Lung microvascular endothelial cell (primary cell): ENCODE results near the gene ACSBG1. TPM values are rescaled to one million over a fixed set of nuclear protein-coding genes. Genes with fewer than 3 reads are reported as not detected.

Source experiments
- DNase-seq, 2 donors: peaks; one replicate each; pipeline versions ENCODE4 v3.0.0 to v3.0.0-alpha.2; 2010; ENCODE audit warnings: low read depth in 2 of 2
- total RNA-seq: library from RNA; depleted of rRNA; stranded (reverse); fragments of >200 nt; gene quantifications from 2 replicates; pipeline ENCODE4 v1.2.1, GENCODE V29; 2014

Gene ACSBG1
- total RNA-seq, 1 donor from 2014 or later: not detected

DNA sequence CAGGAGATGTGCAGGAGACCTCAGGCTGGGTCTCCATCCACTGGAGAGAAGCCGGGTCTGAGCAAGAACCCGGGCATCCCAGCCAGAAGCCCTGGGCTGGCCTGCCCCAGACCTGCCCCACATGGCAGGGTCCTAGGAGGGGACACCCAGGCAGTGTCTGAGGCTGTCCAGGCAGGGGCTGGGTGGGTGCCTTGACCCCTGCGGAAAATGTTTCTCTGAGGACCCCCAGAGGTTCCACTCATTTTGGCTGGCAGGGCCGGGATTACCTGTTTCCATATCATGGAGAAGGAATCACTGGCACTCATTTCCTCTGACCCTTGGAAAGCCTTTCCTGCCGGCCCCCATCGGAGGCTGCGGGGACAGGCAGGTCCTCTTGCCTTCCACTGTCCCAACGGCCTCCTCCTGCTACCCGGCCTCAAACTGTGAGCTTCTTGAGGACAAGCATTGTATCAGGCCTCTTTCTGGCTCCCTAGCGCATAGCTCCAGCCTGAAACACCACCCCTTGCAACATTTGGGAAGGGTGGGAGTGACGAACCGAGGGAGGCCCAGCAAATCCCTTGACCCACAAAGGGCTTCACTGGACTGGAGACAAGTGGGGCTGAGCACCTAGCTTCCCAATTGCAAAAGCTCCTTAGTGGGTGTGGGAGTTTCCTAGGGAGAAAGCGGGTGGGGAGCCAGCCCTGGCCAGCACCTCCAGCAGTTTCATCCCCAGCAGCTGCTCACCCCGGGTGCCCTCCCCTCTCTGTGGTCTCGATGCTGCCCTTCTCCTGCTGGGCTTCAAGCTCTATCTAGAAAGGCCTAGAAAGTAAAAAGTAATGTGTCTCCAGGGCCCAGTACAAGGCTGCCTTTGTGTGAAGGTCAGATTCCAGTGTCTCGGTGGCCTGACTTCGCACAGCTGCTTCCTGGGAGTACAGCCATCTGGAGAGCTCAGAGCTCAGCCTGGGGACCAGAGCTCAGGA is 29.7 kb downstream of the ACSBG1 start:
- DNase-seq: no peak

DNA sequence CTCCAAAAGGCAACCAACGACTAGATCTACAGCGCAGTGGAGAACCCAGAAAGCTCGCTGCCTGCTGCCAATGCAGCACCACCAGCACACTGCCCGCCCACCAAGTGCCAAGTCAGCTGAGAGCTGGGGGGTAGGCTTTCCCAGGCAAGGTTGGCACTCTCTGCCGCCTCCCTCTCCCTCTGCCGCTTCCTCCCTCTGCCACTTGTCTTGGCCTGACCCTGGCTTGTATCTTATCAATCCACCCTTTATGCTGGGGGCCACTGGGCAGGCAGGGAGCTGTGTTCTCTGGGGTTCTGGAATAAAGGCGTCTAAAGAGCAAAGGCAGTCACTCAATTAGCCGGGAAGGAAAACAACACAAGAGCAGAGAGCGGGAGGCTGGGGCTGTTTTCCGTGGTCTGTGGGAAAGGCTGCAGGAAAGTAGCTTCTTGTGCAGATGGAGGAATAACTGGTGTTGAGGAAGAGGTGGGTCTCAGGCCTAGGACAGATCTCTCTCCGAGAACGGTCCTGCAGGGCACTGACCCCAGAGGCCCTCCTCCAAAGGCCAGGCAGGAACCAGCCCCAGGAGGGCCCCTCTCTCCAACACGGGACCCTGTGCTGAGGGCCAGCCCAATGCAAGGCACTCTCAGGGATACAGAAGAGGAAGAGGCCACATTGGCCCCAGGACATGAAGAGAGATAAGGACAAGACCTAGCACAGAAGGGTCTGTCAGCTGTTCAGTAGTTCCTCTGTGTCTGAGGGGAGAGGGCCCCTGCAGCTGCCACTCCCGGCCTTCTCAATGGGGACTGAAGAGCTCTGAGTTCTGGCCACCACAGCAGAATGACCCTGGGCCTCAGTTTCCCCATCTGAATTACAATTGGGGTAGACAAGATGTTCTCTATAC is 30.8 kb downstream of the ACSBG1 start:
- no peak for DNase-seq

DNA sequence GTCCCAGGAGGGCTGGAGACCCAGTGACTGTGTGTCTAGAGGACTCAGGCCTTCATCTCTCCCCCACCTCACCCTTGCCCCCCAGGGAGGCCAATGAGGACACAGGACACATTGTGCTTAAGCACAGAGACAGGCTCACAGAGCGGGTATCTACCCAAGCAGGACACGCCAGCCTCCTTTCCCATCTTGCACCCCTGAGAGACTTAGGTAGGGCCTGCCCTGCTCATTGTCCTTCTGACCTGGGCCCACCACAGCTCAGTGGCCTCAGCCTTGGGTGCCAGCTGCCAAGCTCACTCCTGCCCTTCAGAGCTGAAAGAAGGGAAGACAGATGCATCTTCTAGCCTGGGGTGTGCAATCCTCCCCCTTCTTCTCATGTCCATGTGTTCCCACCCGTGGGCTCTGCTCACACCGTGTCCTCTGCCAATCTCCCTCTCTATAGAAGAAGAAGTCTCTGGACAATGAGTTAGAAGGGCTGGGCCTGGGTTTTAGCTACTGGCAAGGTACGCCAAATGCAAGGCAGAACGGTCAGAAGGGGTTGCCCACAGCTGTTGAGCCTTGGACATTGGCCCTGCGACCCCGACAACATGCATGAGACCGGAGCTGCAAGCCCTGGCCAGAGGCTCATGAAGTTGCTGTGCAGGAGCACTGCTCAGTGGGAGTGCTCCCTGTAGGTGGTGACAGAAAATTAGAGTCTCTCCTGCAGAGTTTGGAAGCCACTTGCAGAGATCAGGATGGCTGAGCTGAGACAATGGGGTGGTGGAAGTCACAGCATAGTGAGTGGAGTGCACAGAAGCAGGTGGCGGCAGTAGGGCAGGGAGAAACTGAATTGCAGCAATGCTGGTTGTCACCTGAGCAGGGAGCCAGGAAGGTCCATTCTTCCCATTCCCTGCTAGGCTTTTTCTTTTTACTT is 32.8 kb downstream of the ACSBG1 start:
- no peak for DNase-seq

DNA sequence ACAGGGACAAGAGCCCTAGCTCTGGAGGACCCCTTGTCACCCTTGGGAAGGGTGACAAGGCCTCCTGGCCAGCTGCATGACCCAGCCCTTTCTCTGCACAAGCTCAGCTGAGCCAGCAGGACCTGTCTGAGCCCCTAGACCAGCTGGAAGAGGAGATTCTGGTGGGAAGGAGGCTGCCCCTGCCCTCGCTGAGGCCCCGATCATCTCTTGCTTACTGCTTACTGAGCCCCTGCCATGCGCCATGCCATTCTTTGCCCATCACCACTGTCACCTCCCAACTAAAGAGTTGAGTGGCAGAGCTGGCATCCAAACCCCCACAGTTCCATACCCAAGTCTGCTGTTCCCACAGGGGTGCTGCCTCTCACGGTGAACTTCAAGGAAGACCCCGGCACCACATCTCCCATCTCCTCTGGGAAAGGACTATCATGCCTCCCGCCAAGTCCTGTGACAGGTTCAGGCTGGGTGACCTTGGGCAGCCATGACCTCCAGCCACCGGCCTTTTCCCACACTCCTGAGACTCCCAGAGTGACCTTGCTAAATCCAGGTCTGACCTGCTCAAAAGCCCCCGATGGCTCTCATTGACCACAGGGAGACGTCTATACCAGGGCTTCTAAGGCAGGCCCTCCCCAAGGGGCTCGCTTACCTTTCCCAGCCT is 34.0 kb downstream of the ACSBG1 start:
- DNase-seq: no peak

DNA sequence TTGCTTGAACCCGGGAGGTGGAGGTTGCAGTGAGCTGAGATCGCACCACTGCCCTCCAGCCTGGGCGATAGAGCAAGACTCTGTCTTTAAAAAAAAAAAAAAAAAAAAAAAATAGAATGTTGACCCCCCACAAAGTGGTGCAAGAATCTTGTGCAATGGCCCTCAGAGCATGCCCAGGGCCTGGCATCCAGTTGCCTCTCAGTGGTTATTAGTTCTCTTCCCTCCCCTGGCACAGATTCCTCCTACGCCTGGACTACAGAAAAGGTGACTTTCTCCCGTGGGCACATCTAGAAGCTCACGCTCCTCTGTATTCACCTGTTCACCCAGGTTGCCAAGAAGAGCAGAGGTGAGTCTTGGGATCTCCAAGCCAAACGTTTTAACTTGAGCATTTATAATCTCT is 36.7 kb downstream of the ACSBG1 start:
- DNase-seq: no peak

DNA sequence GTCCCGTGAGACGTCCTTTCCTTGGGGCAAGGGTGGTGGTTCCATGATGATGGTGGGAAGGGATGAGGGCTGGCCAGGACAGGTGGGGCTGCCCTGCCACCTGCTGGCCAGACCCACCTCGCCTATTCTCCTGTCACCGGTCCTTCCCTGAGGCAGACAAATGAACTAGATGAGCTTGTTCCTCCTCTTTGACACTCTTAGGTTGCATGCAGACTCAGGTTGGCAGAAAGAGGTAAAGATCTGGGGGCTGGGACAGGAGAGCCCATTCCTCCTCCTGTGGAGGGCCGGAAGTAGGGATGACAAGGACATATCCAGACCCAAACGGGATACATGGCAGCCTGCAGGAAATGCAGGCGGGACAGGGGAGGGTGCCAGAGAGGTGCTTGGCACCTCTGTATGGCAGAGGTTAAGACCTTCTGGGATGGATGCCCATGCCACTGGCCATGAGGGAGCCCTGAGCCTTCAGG is 38.6 kb downstream of the ACSBG1 start:
- DNase-seq: peak; percentile 32 to 62

DNA sequence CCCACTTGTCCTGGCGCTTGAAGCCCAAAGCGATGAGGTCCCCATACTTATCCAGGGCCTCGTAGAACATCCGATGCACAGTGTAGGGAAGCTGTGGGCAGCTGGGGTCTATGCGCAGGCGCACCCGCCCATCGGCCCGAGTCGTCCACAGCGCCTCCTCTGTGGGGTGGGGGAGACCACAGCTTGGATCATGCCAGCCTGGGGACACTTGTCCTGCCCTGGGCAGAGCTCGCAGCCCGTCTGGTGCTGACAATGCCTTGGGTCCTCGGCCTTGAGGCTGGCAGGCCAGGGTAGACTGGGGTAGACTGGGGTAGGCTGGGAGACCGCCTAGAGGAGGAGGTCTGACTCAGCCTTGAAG is 39.8 kb downstream of the ACSBG1 start:
- DNase-seq: no peak

DNA sequence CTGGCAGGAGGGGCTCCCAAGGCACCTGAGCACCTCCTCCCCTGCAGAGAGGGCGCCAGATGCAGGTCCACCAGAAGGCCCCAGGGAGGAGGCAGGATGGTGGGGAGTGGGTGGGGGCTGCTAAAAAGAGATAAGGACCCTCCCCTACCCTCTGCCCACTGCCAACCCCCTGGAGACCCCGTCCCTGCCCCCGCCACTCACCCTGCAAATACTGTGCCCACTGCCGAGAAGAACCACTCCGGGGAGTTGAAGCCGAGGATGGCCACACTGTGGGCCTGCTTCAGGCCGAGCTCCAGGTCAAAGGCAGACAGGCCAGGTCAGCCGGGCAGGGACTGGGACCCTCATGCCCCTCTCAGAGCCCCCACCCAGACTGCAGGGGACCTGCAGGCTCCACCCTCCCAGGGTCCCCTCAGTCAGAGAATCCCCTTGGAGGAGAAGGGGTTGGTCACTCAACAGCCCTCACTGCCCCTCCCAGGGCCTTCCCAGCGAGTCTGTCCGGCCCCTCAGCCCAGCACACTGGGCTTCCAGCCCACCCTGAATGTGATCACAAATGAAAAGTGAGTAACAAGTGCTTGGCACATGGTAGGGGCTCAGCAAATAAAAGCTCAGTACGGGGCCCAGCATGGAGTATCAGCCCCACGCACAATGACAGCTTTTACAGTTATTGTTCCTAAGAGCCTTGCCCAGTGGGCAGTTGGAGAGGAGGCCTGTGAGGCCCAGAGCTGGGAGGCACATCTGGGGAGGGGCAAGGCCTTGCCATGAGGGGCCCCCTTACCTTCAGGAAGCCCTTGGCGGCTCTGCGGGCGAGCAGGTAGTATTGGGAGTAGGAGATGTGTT is 40.4 kb downstream of the ACSBG1 start:
- no peak for DNase-seq

DNA sequence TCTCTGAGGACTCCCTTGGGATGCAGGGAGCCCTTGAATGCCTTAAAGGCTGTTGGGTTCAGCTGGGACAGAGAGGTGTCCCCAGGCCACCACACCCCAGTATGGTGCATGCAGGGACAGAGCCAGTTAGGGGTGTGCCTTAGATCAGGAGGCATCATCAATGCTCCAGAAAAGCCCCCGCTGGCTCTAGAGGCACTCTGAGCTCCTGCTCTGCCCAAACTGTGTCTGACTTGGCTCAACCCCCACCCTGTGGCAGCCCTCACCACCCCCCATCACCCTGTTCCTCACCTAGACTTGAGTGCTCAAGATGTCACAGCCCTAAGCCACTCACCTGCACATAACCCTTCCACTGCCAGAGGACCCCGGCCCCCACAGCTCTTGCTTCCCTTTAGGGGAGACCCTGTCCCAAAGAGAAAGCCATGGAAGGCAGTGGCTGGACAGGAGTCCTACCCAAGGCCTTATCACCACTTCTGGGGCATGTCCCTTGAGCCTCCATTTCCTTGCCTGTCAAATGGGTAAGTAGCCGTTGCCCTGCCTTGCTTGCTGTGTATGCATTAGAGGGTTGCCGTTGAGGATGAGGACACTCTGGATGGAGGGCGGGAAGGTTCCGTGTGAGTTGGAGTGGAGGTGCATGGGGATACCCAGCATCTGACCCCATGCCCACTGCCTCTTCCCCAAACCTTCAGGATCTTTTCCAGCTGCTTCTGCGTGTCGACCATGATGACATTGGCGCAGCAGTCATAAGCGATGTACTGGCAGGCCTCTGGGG is 41.4 kb downstream of the ACSBG1 start:
- DNase-seq: no peak

DNA sequence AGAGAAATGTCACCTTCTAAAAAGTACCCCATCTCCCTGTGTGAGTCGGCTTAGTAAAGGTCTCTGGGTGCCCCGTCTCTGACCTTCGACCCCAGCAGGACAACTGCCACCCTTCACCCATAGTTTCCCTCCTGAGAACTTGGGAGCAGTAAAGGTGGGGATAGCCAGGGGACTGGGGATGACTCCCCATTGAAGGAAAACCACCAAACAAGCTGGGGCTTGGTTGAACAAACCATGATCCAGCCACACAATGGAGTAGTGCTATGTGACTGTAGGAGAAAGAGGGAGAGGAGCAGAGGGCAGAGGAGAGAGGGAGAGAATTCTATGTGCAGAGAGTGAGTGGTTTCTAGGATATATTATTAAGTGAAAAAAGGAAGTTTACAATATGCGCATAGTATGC is 51.5 kb downstream of the ACSBG1 start:
- no peak for DNase-seq

DNA sequence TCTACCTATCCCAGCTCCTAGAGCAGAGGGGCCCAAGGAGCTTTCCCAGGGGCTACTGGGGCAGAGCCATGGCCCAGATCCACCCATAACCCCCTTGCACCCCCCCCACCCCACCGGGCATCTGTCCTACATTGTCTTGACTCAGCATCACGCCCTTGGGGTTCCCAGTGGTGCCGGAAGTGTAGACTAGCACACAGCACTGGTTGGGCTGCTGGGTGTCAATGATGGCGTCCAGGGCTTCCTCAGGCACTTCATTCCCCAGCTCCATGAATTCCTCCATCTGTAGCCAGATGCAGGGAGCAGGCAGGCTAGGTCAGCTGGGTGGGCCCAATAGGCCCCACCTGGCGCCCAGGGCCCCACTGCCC is 52.0 kb downstream of the ACSBG1 start:
- no peak for DNase-seq

DNA sequence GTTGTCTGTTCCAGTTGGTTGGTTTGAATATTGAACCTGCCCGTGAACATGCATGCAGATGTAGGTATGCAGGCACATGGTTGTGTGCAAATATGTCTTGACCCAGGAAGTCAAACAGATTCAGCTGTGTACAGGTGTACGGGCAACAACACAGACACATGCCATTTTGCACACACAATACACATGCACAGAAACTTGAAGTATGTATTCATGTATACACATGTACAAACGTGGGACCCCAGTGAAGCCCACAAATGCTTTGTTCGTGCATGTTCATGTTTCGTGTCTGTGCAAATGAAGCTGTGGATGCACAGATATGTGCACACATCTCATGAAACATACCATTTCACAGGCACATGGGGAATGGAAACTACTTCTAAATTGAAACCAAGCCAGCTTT is 54.5 kb downstream of the ACSBG1 start:
- no peak for DNase-seq

DNA sequence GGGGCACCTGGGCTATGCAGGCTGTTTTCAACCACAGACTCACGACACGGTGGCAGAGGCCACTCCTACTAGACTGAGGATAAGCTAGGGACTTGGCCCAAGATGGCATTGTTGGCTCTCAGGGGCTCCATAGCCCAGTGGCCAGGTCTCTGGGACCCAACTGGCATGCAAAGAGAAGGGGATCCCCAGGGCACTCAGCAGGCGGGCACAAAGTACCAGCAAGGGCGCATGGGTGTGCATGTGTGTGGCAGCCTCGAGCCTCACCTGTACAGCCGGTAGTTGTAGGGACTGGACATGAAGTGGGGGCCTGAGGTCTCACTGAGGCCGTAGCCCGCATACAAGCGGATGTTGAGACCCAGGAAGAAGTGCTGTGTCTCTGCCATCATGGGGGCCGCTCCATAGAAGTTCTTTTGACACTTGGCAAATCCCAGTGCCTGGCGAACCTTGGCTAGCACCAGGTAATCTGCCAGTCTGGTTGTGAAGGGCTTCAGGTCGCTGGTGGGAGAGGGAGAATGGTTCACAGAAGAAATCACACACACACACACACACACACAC is 55.0 kb downstream of the ACSBG1 start:
- no peak for DNase-seq

DNA sequence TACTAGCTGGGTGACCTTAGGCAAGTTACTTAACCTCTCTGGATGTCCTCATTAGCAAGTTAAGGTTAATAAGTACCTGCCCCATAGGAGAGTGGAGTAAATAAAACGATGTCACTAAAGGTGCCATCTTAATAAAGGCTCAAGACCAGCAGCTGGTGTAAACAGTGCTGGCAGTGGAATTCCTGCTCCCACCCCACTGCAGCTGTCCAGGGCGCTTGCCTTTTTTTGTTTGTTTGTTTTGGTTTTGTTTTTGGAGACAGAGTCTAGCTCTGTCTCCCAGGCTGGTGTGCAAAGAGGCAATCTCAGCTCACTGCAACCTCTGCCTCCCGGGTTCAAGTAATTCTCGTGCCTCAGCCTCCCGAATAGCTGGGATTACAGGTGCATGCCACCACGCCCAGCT is 56.3 kb downstream of the ACSBG1 start:
- no peak for DNase-seq

DNA sequence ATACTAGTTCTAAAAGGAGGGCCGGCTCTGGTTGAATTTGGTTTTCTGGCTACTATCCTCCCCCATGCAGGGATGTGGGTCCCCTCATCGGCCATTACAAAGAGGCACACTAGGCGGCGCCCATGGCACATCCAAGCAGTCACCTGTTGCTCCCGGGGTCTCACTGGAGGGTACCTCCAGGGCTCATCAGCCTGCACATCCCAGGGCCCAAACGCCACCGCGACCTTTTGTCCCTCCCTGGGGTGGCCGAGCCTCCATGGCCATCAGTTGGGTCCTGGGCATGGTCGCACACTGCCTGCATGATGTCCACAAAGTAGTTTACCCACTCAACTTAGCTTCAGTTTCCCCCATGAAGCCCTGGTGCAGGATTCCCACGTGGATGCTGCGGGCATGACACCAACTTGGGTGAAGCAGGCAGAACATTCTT is 56.9 kb downstream of the ACSBG1 start:
- DNase-seq: peak; percentile 12 to 46

DNA sequence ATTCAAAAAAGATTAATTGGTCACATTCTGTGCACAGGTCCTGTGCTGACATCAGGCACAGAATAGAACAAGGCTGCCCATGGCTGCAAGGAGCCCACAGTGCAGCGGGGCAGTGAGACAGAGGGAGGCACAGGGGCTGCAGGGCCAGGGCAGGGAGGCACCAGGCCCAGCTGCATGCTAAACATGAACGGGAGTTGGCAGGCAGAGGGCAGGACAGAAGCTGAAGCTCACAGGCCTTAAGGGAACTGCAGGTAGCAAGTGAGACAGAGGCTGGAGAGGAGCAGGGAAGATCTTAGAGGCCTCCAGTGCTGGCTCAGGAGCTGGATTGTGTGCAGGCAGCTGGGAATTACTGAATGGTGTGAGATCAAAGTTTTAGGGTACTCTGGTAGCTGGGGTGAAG is 59.0 kb downstream of the ACSBG1 start:
- DNase-seq: no peak

DNA sequence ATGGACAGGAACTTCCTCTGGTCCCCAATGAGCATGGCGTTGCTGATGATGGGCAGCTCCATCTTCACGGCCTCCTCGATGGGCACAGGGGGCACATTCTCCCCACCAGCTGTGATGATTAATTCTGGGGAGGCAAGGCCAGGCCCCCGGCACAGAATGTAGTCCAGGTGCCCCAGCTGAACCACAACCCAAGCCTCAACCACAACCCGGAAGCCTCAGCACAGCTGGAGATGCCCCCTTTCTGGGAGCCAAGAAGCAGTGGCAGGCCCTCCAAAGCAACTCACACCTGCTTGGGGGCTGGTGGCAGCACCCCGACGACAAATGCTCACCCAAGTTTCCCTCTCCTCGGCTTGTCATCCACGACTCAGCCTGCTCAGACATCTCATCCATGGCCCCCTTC is 60.0 kb downstream of the ACSBG1 start:
- DNase-seq: no peak

DNA sequence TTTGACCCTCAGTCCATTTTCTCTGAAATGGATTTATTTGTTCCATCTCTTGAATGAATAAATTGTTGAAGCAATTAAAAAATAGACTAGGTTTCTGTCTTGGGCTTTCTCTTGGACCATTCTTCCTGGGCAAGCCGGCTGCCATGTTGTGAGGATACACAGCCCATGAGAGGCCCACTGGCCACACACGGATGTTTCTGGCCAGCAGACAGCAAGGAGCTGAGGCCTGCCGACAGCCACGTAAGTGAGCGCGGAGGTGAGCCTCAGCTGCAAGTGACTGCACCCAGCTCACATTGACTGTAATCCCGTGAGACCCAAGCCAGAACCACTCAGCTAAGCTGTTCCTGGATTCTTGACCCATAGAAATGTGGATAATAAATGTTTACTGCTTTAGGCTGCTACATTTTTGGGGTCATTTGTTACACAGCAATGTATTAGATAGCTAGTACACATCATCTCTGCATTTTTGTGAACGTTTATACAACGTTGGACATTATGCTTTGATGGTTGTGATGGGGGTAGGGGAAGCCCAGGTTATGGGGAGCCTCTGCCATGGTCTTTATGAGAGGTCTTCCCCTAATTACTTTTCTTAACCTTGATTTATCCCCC is 62.4 kb downstream of the ACSBG1 start:
- DNase-seq: no peak
